A172 (cell line): ENCODE measurements around the gene FRS3. TPM values are rescaled to one million over a fixed set of nuclear protein-coding genes. Genes with fewer than 3 reads are reported as not detected.

ENCODE experiments used
- DNase-seq: peaks from one replicate; pipeline ENCODE4 v3.0.0-alpha.2; 2015; ENCODE audit warnings: low spot score
- total RNA-seq: library from RNA; depleted of rRNA; stranded (reverse); fragments of >200 nt; shearing (Covaris generic); gene quantifications from 2 replicates; pipeline ENCODE4 v1.2.3, GENCODE V29; 2014

Gene FRS3
- total RNA-seq, 1 experiment from 2014 or later: 0.72 TPM

DNA sequence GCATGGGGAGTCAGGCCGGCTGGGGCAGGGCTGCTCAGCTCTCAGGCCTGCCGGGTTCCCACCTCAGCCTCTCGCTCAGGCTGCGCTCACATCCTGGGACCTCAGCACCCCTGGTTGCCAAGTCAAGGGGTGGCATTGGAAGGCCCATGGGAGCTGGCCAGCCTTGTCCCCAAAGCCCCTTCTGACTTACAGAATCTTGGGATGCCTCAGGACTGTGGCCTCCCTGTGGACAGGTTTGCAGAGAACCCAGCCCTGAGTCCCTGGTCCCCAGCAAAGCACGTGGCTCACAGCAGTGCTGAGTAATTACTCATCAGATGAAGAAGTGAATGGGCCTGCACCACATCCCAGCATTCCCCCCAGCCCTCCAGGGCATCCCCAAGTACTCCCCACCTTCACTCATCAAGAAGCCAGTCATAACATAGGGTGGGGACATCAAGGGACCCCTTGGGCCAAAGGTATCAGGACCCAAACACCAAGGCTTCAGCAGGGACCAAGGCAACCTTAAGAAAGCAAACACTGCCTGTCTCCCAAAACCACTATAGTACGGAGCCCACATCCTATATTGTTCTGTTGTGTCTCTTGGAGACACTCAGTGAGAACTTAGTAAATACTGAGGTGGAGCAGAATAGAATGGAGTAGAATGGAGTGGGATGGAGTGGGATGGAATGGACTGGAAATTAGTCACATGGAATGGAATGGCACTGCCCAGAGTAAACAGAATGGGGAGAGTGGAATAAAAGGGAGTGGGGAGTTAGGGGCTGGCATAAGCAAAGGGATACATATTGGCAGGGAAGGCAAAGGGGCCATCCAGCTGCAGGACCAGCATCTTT, 36.1 kb downstream of the FRS3 start:
- no peak for DNase-seq

DNA sequence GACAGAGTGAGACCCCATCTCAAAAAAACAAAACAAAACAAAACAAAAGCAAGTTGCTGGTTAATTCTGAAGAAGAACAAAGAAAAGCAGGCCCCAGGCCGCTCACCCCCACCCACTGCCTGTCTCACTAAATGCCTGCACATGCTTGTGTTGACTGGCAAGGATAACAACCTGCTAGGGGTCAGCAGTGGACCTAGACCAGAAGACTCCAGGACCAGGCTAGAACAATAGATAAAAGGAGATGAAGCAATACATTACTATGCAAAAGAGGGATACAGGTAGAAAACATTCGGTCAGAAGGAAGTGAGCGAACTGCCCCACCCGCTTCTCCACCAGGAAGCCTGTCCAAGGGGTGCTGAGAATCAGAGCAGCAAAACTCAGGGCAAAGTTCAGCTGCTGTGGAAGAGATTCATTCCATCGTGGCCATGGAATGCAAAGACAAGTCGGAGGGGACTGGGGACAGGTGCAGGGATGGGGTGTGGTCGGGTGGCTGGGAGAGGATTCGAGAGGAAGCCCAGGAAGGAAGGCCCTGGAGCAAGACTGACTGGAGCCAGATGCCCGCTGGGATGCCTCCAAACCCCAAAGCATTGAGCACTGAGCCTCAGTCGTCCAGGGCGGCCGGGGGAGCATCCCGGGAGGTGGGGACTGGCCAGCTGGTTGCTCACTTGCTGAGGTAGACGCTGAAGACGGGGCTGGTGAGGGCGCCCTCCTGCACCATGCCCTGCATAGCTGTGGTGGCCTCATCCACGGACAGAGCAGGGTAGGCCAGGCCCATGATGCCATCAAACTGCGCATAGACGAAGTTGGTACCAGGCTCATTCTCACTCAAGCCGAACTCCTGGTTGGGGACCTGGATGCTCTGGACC, 37.8 kb downstream of the FRS3 start:
- no peak for DNase-seq

DNA sequence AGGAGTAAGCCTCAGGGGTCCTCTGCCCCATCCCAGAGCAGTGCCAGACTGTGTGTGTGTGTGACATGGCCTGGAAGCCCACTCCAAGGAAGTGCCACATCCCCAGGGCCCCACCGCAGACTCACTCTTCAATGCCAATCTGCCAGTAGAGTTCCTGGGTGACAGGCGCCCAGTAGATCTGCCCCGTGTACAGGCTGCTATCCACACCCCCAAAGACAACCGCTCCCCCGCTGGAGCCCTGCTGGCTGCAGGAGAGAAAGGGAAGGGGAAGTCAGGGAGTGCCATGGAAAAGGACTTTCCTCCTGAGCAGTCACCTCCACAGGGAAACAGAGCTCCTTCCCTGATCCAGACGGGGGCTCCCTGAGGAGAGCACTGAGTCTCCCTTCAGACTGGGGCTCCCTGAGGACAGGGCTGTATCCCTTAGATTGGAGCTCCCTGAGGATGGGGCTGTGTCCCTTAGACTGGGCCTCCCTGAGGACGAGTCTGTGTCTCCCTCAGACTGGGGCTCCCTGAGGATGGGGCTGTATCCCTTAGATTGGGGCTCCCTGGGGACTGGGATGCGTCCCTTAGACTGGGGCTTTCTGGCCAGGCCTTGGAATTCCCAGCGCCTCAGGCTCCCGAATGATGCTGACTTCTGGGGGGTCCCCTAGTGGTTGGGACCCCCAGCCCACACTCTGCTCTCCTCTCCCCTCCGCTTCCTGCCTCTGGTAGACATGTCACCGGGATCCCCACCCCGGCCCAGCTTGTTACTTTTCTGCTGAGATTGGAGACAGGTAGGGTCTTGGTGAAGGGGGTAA, 39.1 kb downstream of the FRS3 start:
- no peak for DNase-seq

DNA sequence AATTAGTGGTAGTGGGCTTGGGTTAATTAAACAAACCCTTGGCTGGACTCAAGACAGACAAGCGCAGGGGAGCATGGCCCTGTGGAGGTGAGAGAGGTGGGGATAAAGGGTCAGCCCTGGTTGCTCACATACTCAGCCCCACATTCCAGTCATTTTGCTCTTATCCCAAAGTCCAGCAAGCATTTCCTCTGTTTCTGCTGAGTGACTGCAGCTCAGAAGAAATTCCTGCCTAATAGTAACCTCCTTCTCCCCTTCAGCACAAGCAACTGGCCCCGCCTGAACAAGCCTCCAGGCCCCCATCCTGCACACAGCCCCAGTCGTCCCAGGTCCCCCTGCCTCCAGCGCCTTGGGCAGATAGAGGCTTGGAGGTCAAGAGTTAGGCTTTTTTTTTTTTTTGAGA, 40.7 kb downstream of the FRS3 start:
- DNase-seq: no peak

DNA sequence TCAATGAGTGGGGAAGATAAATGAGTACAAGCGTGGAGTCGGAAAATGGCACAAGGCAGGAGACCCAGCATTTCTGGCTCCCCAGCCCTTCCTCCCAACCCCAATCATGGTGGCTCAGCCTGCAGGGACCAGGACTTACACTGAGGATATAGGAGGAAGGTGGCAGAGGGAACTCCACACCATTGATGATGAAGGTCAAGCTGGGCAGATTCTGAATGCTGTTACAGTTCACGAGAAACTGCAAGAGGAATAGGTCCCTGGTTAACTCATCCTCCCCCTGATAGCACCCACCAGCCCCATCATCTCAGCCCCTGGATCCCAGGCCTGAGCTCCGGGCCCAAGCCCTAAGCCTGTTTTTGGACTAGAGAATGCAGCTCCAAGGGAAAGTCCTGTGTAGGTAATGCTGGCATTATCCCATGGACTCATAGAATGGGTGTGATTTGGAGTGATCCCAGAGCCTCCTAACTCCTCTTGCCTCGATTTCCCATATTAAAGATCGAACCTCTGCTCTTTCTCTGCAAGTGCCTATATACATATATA, 42.0 kb downstream of the FRS3 start:
- no peak for DNase-seq

DNA sequence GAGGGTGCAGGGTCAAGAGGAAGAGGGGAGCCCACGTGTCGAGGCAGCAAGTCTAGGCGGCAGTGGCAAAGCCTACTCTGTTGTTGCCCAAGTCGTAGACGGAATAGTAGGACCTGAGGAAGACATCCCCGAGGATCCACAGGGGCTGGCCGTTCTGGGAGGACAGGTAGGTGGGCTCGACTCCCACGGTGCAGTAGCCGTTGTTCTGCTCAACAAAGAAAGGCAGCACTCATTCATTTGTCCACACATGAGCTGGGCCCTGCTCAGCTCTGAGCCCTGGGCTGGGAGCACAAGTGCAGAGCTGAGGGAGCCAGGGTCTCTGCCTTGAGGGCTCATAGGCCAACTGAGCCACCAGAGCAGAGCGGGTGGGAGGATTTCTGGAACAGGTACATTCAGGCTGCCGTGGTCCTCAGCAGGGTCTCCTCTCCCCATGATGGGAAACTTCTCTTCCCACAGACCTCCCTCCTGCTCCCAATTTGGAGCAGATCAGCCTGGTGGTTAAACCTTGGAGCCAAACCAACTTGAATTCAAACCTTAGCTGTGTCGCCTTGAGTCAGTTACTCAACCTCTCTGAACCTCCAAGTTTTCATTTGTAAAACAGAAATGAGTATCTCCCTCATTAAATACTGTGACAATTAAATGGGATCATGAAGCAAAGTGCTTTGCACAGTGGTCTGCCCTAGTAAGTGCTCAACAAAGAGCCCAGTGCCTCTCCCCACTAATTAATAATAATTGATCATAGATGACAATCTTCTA, 42.7 kb downstream of the FRS3 start:
- DNase-seq: no peak

DNA sequence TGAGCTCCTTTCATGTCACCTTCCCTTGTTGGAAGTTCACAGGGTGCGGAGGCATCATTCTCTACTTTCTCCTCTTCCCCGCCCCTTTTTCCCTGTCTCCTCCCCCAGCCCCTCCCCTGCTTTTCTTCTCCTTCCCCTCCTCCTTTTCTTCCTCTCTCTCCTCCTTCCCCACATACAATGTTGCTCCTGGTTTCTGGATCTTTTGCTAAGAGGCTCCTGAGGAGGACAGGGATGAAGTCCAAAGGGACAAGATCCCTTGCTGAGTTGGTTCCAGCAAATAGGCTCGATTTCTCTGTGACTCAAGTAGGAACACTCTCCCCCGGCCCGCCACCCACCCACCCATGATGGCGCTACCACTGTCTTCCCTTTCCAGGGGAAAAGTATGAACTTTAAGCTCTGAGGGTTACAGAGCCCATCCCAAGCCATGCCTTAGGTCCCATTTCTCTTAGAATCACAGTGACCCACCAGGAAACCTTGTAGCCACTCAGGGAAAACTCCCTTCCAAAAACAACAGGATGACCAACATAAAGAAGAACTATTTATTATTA, 43.4 kb downstream of the FRS3 start:
- no peak for DNase-seq

DNA sequence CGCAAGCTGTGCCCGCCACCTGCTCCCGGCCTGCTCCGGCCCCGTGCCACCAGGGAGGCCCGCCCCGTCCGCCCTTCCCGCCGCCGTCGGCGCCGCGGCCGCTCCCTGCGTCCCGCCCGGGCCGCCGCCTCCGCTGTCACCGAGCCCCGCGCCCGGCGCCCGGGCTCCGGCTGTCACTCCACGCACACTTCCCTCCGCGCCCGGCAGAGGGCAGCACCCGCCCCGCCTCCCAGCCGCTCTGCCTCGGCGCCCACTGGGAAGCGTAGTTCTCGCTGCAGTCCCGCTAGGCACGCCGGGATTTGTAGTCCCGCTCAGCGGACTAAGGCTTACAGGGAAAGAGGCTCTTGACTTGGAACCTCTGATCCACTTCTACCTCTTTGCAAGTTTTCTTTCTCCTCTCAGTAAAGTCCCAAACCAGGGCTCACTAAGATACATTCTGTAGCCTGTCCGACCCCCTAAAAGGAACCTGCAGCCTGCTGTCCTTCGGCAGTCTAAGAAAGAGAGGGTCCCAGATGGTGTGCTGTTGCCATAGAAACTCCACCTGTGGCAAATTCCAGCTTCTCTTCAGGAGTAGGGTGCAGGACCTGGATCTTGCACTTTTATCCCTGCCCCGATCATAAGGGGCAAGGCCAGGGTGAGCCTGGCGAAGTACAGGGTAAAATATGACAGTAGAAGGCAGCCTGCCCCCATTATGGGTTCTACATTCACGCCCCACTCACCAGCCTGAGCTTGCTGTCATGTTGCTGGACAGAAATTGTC, 44.1 kb downstream of the FRS3 start, which contains the start of gene TFEB:
TFEB (minus strand) TSS at position 182 of the 759 bp plus-strand sequence. CDS start 44,395 bp downstream, outside the sequence.
- DNase-seq: peak; percentile 75

DNA sequence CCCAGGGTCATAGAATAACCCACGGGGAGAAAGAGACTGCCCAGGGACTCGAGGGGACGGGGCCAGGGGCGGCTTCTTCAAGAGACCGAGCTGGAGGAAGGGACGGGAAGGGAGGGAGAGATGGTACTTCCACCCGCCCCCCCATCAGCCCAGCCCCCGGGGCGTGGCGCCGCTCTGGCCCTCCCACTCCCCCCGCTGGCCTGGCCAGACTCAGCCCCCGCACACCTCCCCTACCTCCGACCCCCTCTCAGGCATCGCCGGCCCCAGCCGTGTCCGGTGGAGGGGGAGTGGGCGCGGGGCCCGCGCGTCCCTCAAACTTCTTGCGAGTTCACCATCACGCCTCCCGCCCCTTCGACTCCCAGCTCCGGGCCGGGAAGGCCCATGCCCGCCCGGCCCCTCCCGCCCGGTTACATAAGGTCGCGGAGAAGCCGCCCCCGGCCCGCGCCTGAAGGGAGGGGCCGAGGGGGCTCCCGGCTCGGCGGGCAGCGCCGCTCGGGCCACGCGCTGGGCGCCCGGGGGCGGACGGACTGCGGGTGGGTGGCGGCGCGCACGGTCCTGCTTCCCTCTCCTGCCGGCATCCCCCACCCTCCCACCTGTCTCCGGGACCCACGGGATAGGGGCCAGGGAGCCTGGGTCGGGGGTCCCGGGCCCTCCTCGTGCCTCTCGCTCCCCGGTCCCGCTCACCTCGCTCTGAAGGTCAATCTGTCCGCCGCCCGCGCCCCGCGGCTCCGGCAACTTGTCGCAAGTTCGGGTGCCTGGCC, 44.9 kb downstream of the FRS3 start:
- peak; percentile 74 for DNase-seq

DNA sequence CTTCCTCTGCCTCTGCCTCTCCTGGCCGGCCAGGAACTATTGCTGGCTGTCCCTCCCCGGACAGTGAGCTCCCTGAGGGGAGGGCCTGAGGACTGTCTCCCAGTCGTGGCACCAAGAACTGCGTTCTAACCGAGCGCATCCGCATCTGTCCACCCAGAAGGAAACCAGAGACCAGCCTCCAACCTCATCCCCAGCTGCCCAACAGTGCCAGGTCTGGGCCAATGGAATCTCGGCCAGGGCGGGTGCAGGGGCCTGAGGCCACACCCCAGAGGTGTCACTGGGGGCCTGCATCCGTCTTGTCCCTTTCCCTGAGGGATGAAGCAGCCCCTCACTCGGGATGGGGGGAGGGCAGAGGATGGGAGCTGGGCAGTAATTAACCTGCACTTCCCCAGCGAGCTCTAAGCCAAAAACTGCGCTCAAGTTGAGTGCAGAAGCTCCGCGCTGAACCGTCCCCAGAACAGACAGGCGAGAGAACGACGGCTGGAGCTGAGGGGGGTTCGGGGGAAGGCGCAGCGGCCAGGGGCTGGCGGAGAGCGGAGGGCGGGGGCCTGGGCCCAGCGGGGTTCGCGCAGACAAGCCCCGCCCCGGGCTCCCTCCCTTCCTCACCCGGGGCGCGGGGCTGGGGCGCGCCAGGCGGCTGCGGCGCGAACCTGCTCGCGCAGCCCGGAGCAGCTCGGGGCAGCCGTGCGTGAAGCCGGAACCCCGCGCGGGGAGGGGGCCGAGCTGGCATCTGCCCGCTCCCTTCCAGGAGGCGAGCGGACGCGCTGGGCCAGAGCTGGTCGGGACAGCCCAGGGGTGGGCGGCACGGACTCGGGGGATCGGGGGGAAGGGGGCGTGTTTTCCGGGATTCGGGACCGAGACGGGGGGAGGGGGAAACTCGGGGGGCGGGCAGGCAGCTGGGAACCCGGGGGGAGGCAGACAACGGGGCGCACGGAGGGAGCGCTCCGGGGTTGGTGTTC, 45.7 kb downstream of the FRS3 start:
- DNase-seq: peak; percentile 67

DNA sequence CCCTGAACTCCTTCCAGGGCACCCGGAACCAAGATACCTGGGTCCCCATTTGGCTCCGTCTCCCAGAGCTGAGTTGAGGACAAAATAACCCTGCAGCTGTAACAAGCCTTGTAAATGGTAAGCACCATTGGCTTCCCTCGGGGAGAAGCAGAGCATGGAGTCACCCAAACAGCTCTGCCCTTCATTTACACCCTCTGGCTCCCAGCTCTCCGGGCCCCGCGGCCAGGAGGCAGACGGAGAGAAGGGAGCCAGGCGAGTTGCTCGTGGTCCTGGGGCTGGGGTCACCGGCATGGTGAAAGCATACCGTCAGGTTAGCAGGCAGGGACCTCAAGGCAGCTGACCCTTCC, 46.4 kb downstream of the FRS3 start:
- no peak for DNase-seq

DNA sequence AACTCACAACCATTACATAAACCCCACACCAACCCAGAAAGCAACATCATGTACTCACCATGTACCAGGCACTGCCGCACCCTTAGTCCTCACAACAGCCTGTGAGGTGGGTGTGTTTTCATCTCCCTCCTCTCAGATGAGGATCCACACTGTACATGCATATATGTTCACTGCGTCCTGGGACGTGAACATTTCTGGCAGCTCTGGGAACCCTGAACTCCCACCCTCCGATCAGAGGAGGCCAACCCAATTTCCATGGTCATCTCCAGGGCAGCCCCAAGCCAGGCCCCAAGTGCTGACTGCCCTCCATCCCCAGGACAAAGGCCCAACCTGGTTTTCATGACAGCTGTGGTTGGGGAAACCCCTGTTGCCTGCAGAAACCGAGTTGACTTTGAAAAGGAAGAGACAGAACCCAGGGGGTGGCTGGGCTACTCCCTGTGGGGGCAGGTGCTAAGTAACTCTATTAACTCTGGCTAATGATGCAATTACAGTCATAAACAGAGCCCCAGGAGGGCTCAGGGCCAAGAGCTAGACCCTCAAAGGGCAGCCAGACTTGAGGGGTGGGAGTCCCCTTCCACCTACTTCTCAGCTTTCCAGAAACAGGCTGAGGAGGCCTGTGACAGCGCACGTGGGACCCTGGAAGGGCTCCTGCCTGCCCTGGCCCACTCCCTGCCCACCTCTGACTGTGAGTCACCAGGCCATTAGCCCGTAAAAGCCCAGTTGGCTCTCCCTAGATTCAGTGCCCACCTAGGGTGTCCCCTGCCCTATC, 46.9 kb downstream of the FRS3 start:
- no peak for DNase-seq

DNA sequence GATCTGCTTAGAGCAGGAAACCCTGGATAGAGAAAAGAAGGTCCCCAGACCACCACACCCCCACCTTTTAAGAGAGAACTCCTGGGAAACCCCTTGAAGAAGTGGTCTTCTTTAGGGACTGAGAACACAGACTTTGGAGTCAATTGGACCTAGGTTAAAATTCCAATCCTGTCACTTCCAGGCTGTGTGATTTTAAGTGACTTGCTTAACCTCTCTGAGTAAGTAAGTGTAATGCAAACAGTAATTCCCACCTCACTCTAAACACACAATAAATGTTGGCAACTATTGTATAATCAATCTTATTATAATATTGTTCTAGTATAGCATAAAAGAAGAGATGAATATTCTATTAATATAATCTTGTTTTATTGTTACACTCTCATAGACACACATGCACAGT, 47.6 kb downstream of the FRS3 start:
- DNase-seq: no peak

DNA sequence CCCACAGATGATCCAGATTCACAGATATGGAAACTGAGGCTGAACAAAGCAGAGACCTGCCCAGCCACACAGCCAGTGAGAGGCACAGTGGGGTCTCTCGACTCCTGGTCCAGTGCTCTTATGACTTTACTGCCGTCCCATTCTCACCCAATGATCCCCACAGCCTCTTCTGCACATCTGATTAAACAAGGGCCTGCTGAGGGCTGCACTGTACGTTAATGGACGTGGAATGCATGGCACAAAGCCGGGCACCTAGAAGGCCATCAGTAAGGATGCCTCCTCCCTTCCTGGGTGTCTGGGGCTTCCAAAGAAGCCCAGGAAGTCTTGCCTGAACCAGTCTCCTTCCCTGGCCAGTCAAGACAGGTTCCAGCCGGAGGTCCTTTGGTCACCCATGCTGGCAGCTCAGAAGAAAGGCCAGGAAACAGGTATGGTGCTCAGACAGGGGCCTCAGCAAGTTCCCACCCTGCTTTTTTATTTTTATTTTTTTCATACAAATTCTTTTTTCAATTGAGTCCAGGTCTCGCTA, 48.1 kb downstream of the FRS3 start:
- DNase-seq: no peak

DNA sequence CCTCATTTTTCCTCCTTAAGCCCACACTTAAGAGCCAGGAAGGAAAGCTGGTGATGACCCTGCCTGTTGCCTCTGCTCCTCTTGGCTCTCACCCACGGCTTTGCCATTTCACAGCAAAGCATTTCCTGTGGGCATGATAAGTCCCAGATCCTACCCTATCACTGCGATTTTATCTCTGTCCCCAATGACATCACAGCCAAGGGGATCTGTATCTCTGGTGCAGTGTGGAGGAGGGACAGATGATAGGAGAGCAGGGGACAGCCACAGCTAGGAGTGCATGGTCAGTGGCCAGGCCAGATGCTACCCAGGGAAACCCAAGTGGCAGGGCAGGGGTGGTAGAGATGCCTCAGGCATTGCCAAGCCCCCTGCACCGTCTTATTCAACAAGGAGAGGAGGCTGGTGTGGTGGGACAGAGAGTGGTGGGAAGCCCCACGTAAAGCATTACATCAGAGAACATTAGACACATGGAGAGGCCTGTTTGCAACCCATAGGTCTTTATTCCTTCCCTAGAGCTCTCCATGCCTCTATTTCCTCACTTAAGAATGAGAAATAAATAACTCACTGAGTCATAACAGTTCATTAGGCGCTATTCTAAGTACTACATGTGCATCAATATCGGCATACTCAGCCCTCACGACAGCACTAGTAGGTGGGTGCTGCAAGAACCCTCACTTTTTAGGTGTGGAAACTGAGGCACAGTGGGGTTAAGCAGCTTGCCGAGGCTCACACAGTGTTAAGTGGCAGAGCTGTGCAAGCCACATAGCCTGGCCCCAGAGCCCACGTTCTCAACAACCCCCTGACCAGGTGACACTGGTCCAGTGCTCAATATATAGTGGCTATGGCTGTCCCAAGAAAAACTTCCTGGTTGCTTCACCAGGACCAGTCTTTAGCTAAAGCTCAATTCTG, 48.9 kb downstream of the FRS3 start:
- DNase-seq: peak; percentile 66

DNA sequence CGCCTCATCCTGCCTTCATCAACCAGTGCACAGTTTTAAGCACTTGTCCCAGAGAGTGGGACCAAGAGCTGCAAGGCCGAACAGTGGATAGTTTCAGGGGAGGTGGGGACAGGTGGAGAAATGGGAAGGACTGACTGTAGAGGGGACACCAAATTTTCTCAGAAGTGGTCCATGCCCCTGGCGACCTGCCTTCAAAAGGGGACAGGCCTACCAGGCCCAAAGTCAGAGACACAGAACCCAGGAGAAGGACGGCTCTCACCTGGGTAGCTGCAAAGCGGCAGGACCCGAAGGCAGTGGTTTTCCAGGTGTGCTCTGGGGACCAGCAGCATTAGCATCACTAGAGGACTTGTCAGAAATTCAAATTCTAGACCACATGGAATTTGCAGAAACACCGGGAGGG, 50.1 kb downstream of the FRS3 start:
- DNase-seq: no peak
